GM12878 (cell line): Measurements from ENCODE around the gene STK40. TPM values are rescaled to one million over a fixed set of nuclear protein-coding genes. Genes with fewer than 3 reads are reported as not detected.
A peak's percentile ranks its signal among the peaks of the same experiment; 100 is the strongest.

Experiments
- ATAC-seq: fragments of 200-7000 bp; cut with Tn5 transposase; 3 replicates; pipeline ENCODE4 v1.9.1; 2020; ENCODE audit warnings: mild to moderate bottlenecking, moderate library complexity
- BruUV-seq: library from RNA; stranded (reverse); fragments of 400-500 nt; replicated peaks from 2 replicates; lab custom pipeline; 2021; lab: Mats Ljungman, UMichigan
- CTCF ChIA-PET: fragments of 300-600 bp; sonication (Branson Sonifier 250); formaldehyde crosslinking; extraction: SDS; loops from one replicate; lab custom pipeline; 2021; ENCODE audit warnings: inconsistent platforms; lab: Yijun Ruan, JAX
- POLR2A ChIA-PET: fragments of 350-600 bp; formaldehyde crosslinking; extraction: SDS; loops from one replicate; lab custom pipeline; 2021; ENCODE audit warnings: inconsistent platforms; lab: Charles Lee
- RAD21 ChIA-PET: fragments of 300-600 bp; sonication (Branson Sonifier 250); formaldehyde crosslinking; loops from one replicate; lab custom pipeline; 2023; ENCODE audit warnings: antibody characterized with exemption; ENCODE audit not compliant: unreplicated experiment; lab: Charles Lee
- SMC1A ChIA-PET: fragments of 300-600 bp; sonication (Branson Sonifier 250); formaldehyde crosslinking; loops from one replicate; lab custom pipeline; 2023; ENCODE audit not compliant: unreplicated experiment, uncharacterized antibody; lab: Charles Lee
- DNase-seq: peaks from one replicate; pipeline ENCODE4 v3.0.0-alpha.2; 2011; ENCODE audit warnings: low read depth, low spot score
- FAIRE-seq: peaks from 3 replicates; lab custom pipeline; 2011; peaks lifted over from hg19 to GRCh38; lab: Jason Lieb, UNC
- H2AFZ ChIP-seq: 2 replicates; pipeline ENCODE4 v1.6.0; 2011; ENCODE audit warnings: low read depth, low read length, control low read depth; ENCODE audit not compliant: control insufficient read depth
- H3K27ac ChIP-seq: 2 replicates; pipeline ENCODE4 v1.5.1; 2011; ENCODE audit warnings: control low read depth; ENCODE audit not compliant: control insufficient read depth, insufficient read depth
- H3K27me3 ChIP-seq, 2 experiments: replicated peaks in 1 of 2; 2 replicates each; pipeline versions ENCODE4 v1.6.0 to v1.6.1; 2011; ENCODE audit warnings: low read length in 1 of 2; ENCODE audit not compliant: control insufficient read depth in 2 of 2, insufficient read depth in 2 of 2
- H3K36me3 ChIP-seq, 2 experiments: 2 replicates each; pipeline ENCODE4 v1.5.1; 2011; ENCODE audit warnings: low read length in 1 of 2; ENCODE audit not compliant: control insufficient read depth in 2 of 2, insufficient read depth in 2 of 2
- H3K4me1 ChIP-seq: 2 replicates; pipeline ENCODE4 v1.6.1; 2011; ENCODE audit warnings: mild to moderate bottlenecking, low read length, moderate library complexity, mixed read lengths; ENCODE audit not compliant: control insufficient read depth, insufficient read depth
- H3K4me2 ChIP-seq: 2 replicates; pipeline ENCODE4 v1.6.0; 2011; ENCODE audit warnings: control low read depth; ENCODE audit not compliant: control insufficient read depth, insufficient read depth
- H3K4me3 ChIP-seq: fragments of 200-600 bp; sonication (generic); 2 replicates; pipeline ENCODE4 v1.5.1; 2016
- H3K79me2 ChIP-seq: 2 replicates; pipeline ENCODE4 v1.6.0; 2011; ENCODE audit warnings: low read length; ENCODE audit not compliant: control insufficient read depth, insufficient read depth
- H3K9ac ChIP-seq: 2 replicates; pipeline ENCODE4 v1.8.0; 2011; ENCODE audit warnings: low read length, control low read depth, mixed read lengths; ENCODE audit not compliant: control insufficient read depth, insufficient read depth
- H3K9me3 ChIP-seq: replicated peaks from 3 replicates; pipeline ENCODE4 v1.5.1; 2011; ENCODE audit warnings: mild to moderate bottlenecking, low read length; ENCODE audit not compliant: control insufficient read depth, insufficient read depth
- H4K20me1 ChIP-seq: 2 replicates; pipeline ENCODE4 v1.6.0; 2011; ENCODE audit not compliant: control insufficient read depth, insufficient read depth
- CREB1 ChIP-seq: IDR thresholded peaks from 2 replicates; pipeline ENCODE4 v1.6.1; 2012; ENCODE audit warnings: low read depth, mild to moderate bottlenecking, inconsistent platforms
- DPF2 ChIP-seq: fragments of 450-650 bp; IDR thresholded peaks from 2 replicates; pipeline ENCODE4 v1.6.1; 2017; ENCODE audit warnings: mild to moderate bottlenecking
- EED ChIP-seq: sonication (generic); IDR thresholded peaks from 2 replicates; pipeline ENCODE4 v1.6.1; 2016; ENCODE audit warnings: antibody characterized with exemption, low read depth
- ETV6 ChIP-seq, 2 experiments: fragments of 450-650 bp in 1 of 2; IDR thresholded peaks in 1 of 2; conservative IDR thresholded peaks in 1 of 2; 2 replicates each; pipeline ENCODE4 v1.6.1; 2014; ENCODE audit warnings: antibody characterized with exemption in 1 of 2, borderline replicate concordance in 1 of 2, low read depth in 1 of 2, mild to moderate bottlenecking in 1 of 2, moderate library complexity in 1 of 2
- HCFC1 ChIP-seq: fragments of 150-350 bp; IDR thresholded peaks from 2 replicates; pipeline ENCODE4 v1.6.1; 2014; ENCODE audit warnings: low read length
- LARP7 ChIP-seq: fragments of 450-650 bp; IDR thresholded peaks from 2 replicates; pipeline ENCODE4 v1.6.1; 2017; ENCODE audit warnings: mild to moderate bottlenecking
- NBN ChIP-seq: fragments of 450-650 bp; IDR thresholded peaks from 2 replicates; pipeline ENCODE4 v1.6.1; 2016
- NRF1 ChIP-seq: conservative IDR thresholded peaks from 2 replicates; pipeline ENCODE4 v1.6.1; 2011; ENCODE audit warnings: mild to moderate bottlenecking, low read depth, low read length, improper control_type of control experiment
- TCF12 ChIP-seq: IDR thresholded peaks from 2 replicates; pipeline ENCODE4 v1.6.1; 2011; ENCODE audit warnings: low read depth, mild to moderate bottlenecking, low read length
- YY1 ChIP-seq: IDR thresholded peaks from 2 replicates; pipeline ENCODE4 v1.6.1; 2011; ENCODE audit warnings: low read depth, mild to moderate bottlenecking, low read length
- ZZZ3 ChIP-seq: IDR thresholded peaks from 2 replicates; pipeline ENCODE4 v1.6.1; 2011; ENCODE audit warnings: low read depth; ENCODE audit not compliant: control insufficient read depth, insufficient read length
- WGBS: methylation state at CpG from one replicate; pipeline ENCODE4 v1.1.6; 2016; ENCODE audit warnings: low lambda C conversion rate; ENCODE audit not compliant: insufficient replicate concordance, insufficient coverage; ENCODE audit errors: missing lambda C conversion rate; 5-methylcytosine and 5-hydroxymethylcytosine counted together
- in situ Hi-C: fragments of 300-500 bp; cut with MboI; formaldehyde crosslinking; loops from 9 replicates; pipeline ENCODE4 v1.14.3; 2018; ENCODE audit warnings: mixed read lengths
- intact Hi-C: fragments of 100-400 bp; cut with micrococcal nuclease; formaldehyde crosslinking; loops from one replicate; pipeline ENCODE4 v1.14.2; 2022; ENCODE audit not compliant: unreplicated experiment
- polyA plus RNA-seq, 11 experiments: library from polyadenylated mRNA; depleted of rRNA in 4 of 11; unstranded in 6 of 11; stranded (reverse) in 5 of 11; fragments of >200 nt; fragmentation: Nextera tagmentation in 4 of 11; fragmentation: Illumina TruSeq in 1 of 11; extraction: Ambion mirVana in 4 of 11; extraction: Trizol in 1 of 11; gene quantifications; 1 replicate in 1 of 11; 2 replicates in 10 of 11; pipeline versions ENCODE4 v1.2.1 to v1.2.3, GENCODE V29; 2011 to 2016; ENCODE audit warnings: inconsistent platforms in 2 of 11, missing spikeins in 2 of 11, low read depth in 1 of 11
- total RNA-seq, 4 experiments: library from RNA; depleted of rRNA in 3 of 4; stranded (reverse); fragments of >200 nt in 3 of 4; fragmentation: Illumina TruSeq in 1 of 4; extraction: Trizol in 1 of 4; gene quantifications; 2 replicates each; pipeline versions ENCODE4 v1.2.1 to v1.2.3, GENCODE V29; 2013 to 2021

Gene STK40
- total and polyA plus RNA-seq, 10 of the 15 experiments (the other 5 are each of a cell fraction or from before 2014, with no cell fraction given): 0.27 to 51.0 (median 29.5) TPM

DNA sequence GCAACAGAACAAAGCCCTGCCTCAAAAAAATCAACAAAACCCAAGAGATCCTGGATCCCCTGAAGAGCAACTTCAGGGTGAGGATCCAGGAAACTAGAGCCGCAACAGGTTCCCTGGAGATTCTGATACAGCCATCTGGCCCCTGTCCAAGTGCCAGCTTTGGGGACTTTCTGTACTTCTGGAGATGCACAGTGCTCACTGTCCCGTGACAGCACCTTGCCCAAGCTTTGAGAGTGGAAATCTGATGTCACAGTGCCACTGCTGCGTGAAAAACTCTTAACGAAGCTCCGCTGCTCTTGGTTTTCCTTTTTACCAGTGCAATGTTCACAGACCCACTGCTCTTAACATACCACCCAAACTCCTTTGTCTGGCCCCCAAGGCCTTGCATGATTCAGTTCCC lies 26.3 kb downstream of the STK40 start:
- DNase-seq (no peak), FAIRE-seq (no peak), ATAC-seq (peak; percentile 44; the same call in 2 of the 3 replicates)
- intact Hi-C loops: no loop called here
- SMC1A ChIA-PET: interaction anchor here (0.8 to 3.4 kb wide), 8 partner anchors 9 to 30 kb away, joined by 3 to 10 read pairs (median 4); no protein-coding TSS in a partner anchor
- Histone ChIP-seq H3K4me1 (peaks cover 5% of the 10 kb centered on the region), H3K79me2 (no peaks in the 10 kb centered on the region; the same call in none of the 2 replicates), H3K9me3 (no peaks in the 10 kb centered on the region), H3K9ac (no peak overlapping the region), H4K20me1 (no peaks in the 10 kb centered on the region), H3K36me3 (peaks cover 10 to 30% of the 10 kb centered on the region in 2 experiments), H3K4me3 (no peak overlapping the region), H2AFZ (no peak overlapping the region), H3K4me2 (no peak overlapping the region), H3K27me3 (no peaks in the 10 kb centered on the region), H3K27ac (no peak overlapping the region)
- in situ Hi-C loops: no loop called here
- WGBS: 64% methylated on average over 5 of the region's 5 CpGs
- TF ChIP-seq ETV6 (conservative IDR thresholded peaks at IDR 0.05 in 1 of 2, IDR thresholded peaks at IDR 0.05 in 1 of 2; ENCODE audit: borderline replicate concordance in 1 of 2, low read depth in 1 of 2) (no peak), EED (0 out of 2 replicates have a peak, but pooled peaks have one; percentile 5)
- CTCF ChIA-PET: interaction anchor here (1.0 to 3.3 kb wide), 5 partner anchors 9 to 74 kb away, joined by 3 to 14 read pairs (median 4); no protein-coding TSS in a partner anchor
- no TSS peak for BruUV-seq
- RAD21 ChIA-PET: interaction anchor here (0.7 to 1.6 kb wide), 3 partner anchors 10 to 26 kb away, joined by 3 to 4 read pairs (median 3); no protein-coding TSS in a partner anchor
- POLR2A ChIA-PET: interaction anchor here (1.0 kb wide), 1 partner anchor 26 kb away, joined by 3 read pairs; the partner anchor contains the start of gene STK40

DNA sequence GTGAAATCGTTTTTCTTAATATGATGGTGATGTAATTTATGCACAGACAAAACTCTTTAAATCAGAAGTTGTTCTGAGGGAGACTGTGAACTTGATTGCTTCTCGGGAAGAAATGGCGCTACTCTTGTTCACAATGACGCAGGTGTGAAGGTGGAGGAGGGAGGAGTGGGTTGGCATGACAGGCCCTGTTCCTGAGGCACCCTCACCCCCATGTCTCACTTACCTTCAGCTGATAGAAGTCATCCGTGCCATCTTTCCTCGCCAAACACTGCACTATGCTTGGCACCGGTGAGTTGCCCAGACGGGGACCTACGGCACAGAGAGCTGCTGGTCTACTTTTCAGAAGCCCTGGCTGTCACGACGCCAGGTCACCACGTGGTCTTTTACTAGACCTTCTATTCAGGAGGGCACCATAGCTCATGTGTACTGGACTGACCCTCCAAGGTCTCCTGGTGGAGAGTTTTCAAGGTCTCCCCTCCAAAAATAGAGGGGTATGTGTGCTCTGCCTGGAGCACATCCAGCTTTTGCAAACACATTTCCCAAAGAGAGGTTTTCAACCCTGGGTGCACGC lies 27.1 kb downstream of the STK40 start:
- ChIA-PET SMC1A (interaction anchor here (1.1 to 3.4 kb wide), 5 partner anchors 8 to 31 kb away, joined by 3 to 10 read pairs (median 4); no protein-coding TSS in a partner anchor), RAD21 (interaction anchor here (1.6 kb wide), 1 partner anchor 16 kb away, joined by 4 read pairs; no protein-coding TSS in a partner anchor), POLR2A (interaction anchor here (1.0 kb wide), 1 partner anchor 27 kb away, joined by 3 read pairs; the partner anchor contains the start of gene STK40), CTCF (interaction anchor here (0.6 to 3.3 kb wide), 7 partner anchors 9 to 73 kb away, joined by 3 to 14 read pairs (median 4); no protein-coding TSS in a partner anchor)
- H3K4me1 ChIP-seq: peaks cover 5% of the 10 kb centered on the region
- no peak for TF ChIP-seq CREB1
- no peak for TF ChIP-seq YY1
- TF ChIP-seq NBN: no peak
- TF ChIP-seq NRF1: no peak
- TF ChIP-seq TCF12: no peak
- no peak for TF ChIP-seq HCFC1
- no peak for TF ChIP-seq ZZZ3
- TF ChIP-seq DPF2: no peak
- TF ChIP-seq LARP7: no peak
- no peak overlapping the region for H3K9ac ChIP-seq
- H2AFZ ChIP-seq: no peak overlapping the region
- DNase-seq (no peak), ATAC-seq (no peak), FAIRE-seq (no peak)
- BruUV-seq: no TSS peak
- H3K36me3 ChIP-seq: peaks cover 10 to 33% of the 10 kb centered on the region in 2 experiments
- no peaks in the 10 kb centered on the region for H3K9me3 ChIP-seq
- no peak overlapping the region for H3K27ac ChIP-seq
- no peaks in the 10 kb centered on the region for H3K27me3 ChIP-seq
- no peak overlapping the region for H3K4me2 ChIP-seq
- H3K79me2 ChIP-seq: no peaks in the 10 kb centered on the region; the same call in none of the 2 replicates
- no peak overlapping the region for H3K4me3 ChIP-seq
- intact Hi-C loops (no loop called here), in situ Hi-C loops (no loop called here)
- H4K20me1 ChIP-seq: no peaks in the 10 kb centered on the region
- WGBS: 90% methylated on average over 13 of the region's 13 CpGs
